Left colon (tissue), 2 donors: ENCODE data around the gene BTBD7. TPM values are rescaled to one million over a fixed set of nuclear protein-coding genes. Genes with fewer than 3 reads are reported as not detected.
A peak's percentile ranks its signal among the peaks of the same experiment; 100 is the strongest.

Experiments used
- ATAC-seq: fragments of 200-7000 bp; cut with Tn5 transposase; one replicate; pipeline ENCODE4 v1.9.1; 2020; ENCODE audit warnings: mild to moderate bottlenecking, moderate library complexity
- DNase-seq, 2 donors: peaks; one replicate each; pipeline ENCODE4 v3.0.0-alpha.2; 2020
- intact Hi-C, 2 donors: fragments of 100-400 bp; cut with DNase I in 1 of 2; cut with micrococcal nuclease in 1 of 2; formaldehyde crosslinking; loops; one replicate each; pipeline versions ENCODE4 v1.11.2 to v1.14.0; 2022; cut with DNase I, micrococcal nuclease
- total RNA-seq, 2 donors: library from RNA; stranded (reverse); fragmentation: NEBNext Ultra II Directional; extraction: Animal tissue kit (Norgen Biotek cat#: 25700); gene quantifications; one replicate each; pipeline ENCODE4 v1.2.1, GENCODE V29; 2021
- donor health status: DM: no; HTN: no; CAD: no.
- donor health status: DM: yes; HTN: yes; CAD: no.

BTBD7 gene
- total RNA-seq, 2 donors from 2014 or later = 37.1 to 41.5 TPM

DNA sequence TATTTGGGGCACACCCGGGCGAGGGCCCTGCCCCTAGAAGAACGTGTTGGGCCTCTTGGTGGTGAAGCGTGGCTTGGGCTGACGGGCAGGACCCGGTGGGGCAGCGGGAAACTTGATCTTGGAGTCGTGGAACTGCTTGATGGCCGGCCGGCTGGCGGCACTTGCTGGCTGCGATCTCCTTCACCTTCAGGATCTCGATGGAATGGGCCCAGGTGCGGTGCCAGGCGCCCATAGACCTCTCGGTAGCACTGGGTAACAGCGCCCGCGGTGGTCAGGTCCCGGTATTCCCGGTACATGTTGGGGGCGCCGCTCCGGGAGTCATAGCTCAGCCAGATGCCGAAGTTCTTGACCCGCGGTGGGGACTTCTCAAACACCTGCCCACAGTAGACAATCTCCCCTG lies 109.3 kb downstream of the BTBD7 start:
- intact Hi-C loops = no loop called here
- ATAC-seq (no peak), DNase-seq (no peak)

DNA sequence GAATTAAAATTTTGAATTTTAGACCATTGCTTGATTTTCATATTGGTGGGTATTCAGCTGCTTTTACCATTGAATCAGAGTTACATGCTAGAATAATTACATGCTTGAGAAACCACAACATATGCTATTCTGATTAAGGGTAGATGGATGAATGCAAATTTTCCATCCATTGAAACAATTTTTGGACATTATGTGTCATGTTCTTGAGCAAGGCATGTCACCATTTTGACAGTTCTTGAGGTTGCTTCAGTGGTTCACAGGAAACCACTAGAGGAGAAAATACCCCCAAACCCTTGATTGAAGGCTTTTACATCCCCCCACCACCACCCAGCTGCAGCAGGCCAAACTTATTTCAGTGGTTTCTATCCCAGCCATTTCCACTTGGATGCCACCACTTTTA lies 112.3 kb downstream of the BTBD7 start:
- intact Hi-C loops = no loop called here
- ATAC-seq = no peak

DNA sequence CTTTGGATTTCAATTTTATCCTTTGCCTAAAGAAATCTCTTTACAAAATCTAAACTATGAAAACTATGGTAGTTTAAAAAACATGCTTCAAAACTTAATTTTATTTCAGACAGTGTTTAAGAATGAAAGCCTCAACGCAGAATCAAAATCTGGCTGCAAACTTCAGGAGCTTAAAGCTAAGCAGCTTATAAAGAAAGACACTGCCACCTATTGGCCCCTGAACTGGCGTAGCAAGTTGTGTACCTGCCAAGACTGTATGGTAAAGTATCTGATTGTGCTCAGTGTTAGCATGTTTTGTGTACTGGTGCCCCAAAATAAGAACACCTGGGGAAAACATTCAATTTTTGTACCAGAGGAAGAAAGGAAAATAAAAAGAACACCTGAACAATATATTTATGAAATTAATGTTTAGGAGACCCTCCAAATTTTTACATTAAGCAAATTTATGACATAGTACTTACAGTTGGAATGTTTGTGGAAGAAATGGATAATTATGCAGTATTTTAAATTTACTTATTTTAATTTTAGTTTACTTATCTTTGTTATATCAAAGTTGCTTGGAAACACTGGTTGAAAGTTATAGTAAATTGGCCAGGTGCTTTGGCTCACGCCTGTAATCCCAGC lies 113.6 kb downstream of the BTBD7 start:
- ATAC-seq (peak; percentile 91), DNase-seq (peak in 1 of 2 donors; percentile 45)
- intact Hi-C loops = no loop called here

More for the DNA sequence above, 112.3 kb downstream of the BTBD7 start:
- DNase-seq = no peak

DNA sequence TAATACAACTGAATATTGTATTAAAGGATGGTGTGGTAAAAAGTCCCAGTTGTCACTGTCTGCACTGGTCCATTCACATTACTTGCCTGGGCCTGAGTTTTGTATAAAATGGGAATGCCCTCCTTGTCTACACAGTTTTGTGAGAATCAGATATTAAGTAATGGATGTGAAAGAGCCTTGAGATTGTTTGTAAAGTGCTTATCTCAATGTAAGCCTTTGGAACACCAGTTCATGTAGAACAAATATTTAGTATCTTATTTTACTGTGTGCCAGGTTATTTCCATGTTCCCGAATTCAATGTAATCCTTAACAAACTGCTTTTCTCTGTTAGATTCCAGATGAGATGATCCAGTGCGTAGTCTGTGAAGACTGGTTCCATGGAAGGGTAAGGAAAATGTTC lies 118.2 kb downstream of the BTBD7 start:
- ATAC-seq (no peak), DNase-seq (no peak)
- intact Hi-C loops = no loop called here

DNA sequence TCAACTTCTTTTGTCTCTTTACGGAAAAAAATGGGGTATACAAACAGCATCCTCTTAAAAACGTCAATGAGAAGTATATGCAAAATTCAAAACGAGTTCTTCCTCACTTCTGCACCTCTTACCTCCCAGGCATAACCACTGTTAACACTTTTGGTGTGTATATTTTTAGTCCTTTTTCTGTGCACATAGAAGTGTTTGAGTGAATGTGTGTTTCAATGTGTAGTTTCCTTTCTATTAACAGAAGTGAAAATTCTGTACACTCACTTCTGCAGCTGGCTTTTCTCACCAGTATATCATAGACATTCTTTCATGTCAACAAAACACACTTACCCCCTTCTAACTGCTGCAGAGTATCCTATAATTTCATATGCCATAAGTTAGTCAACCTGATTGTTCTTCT lies 120.4 kb downstream of the BTBD7 start:
- intact Hi-C loops = no loop called here
- DNase-seq (no peak), ATAC-seq (no peak)

DNA sequence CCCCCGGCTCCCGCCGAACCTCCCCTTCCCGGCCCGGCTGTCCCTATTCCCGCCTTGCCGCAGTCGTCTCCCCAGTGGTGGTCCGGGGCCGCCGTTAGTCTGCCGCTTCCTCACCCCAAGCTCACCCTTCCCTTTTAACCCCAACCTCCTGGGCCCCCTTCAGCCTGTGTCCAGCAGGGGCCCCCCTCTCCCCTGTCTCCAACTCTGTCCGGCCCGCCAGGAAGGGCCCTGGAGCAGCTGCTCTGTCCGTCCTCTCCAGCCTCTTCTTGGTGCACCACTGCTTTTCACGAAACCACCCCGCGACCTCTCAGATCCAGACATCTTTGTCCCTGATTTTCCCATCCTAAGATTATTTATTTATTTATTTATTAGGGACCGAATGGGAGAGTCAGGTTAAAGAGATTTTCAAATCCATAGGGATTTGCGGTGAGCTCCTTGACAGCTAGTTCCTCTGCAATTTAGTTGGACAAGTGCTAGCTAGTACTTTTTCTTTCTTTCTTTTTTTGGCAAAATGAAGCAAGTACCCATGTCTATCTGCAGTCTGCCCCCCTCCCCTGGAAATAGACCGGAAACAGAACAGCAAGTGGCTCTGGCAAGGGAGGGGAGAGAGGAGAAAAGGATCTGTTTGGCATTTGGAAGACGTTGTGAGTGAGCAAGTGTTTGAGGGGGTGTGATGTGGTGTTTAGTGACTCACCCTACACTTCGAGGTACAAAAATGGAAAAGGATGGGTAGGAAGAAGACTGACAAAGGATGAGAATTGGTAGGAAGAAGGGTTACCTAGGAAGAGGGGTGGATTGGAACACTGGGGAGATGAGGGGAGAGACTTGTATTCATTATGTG lies 125.1 kb downstream of the BTBD7 start:
- DNase-seq (peak; percentile 51 to 65), ATAC-seq (peak; percentile 57)
- intact Hi-C loops = no loop called here

DNA sequence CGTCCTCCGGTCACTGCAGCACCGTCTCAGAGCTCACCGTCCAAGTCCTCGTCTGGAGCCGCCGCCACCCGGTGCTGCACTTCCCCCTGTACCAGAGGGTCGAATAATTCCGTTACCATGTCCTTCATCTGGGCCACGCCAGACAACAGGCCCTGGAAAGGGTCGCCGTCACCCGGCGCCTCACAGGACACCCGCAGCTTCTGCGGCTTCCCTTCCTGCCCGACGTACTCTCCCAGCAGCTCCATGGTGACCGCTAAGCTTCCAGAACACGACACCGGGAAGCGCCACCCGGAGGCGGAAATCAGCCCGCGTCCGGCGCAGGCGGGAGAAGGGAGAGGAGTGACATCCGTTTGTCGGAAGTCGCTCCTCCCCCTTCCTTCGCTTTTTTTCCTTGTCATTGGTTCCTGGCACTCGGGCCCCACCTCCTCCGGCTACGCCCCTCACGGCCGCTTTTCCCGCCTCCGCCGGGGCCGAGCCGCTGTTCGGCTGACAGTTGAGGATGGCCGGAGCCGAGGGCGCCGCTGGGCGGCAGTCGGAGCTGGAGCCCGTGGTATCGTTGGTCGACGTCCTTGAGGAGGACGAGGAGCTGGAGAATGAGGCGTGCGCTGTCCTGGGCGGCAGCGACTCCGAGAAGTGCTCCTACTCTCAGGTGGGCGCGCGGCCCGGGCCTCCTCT lies 125.9 kb downstream of the BTBD7 start, which contains the start of the genes GON7 and UBR7:
Gene GON7 (minus strand): TSS at position 273 of the 675 bp plus-strand sequence. CDS start 28 bp downstream, at position 245.
Gene UBR7 (plus strand): TSS at position 464 of the 675 bp plus-strand sequence. CDS start 36 bp downstream, at position 500.
- intact Hi-C loops = no loop called here
- ATAC-seq = peak; percentile 96
- DNase-seq = peak; percentile 93 to 97

DNA sequence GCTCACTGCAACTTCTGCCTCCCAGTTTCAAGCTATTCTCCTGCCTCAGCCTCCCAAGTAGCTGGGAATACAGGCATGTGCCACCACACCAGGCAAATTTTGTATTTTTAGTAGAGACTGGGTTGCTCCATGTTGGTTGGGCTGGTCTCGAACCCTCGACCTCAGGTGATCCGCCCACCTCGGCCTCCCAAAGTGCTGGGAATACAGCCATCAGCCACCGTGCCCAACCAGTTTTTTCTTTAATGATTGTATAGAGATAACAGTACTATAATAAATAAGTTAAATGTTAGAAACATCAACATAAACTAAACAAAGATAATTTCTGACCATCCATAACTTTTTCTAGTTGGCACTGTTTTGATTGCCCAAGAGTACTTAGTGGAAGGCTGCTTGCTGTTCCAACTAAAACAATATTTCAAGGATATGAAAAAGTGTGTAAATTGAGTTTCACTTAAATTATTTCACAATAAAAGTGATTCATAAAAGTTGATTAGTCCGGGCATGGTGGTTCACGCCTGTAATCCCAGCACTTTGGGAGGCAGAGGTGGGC lies 131.6 kb downstream of the BTBD7 start:
- ATAC-seq (no peak), DNase-seq (no peak)
- intact Hi-C loops = no loop called here

DNA sequence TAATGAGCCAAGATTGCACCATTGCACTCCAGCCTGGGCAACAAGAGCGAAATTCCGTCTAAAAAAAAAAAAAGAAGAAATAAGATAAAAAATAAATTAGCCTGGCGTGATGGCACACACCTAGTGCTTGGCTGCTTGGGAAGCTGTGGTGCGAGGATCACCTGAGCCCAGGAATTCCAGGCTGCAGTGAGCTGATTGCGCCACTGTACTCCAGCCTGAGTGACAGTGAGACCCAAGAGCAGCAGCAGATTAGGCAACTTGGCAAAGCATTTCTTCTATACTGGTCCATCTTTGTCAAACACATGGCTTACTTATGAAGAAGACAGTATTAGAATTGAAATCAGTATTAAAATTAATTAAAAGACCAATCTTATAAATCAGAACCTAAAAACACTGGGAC lies 132.3 kb downstream of the BTBD7 start:
- DNase-seq = no peak
- no peak for ATAC-seq
- intact Hi-C loops = no loop called here

DNA sequence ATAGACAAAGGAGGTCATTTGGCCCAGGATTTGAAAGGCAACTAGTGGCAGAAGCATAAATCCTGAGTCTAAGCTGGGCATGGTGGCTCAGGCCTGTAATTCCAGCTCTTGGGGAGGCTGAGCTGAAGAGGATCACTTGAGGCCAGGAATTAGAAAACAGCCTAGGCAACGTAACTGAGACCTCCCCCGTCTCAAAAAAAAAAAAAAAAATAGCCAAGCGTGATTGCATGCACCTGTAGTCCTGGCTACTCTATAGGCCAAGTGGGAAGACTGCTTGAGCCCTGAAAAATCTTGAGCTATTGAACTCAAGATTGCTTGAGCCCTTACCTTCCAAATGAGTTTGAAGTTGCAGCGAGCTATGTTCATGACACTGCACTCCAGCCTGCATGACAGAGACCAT lies 133.8 kb downstream of the BTBD7 start:
- intact Hi-C loops = no loop called here
- ATAC-seq = no peak
- DNase-seq = no peak

DNA sequence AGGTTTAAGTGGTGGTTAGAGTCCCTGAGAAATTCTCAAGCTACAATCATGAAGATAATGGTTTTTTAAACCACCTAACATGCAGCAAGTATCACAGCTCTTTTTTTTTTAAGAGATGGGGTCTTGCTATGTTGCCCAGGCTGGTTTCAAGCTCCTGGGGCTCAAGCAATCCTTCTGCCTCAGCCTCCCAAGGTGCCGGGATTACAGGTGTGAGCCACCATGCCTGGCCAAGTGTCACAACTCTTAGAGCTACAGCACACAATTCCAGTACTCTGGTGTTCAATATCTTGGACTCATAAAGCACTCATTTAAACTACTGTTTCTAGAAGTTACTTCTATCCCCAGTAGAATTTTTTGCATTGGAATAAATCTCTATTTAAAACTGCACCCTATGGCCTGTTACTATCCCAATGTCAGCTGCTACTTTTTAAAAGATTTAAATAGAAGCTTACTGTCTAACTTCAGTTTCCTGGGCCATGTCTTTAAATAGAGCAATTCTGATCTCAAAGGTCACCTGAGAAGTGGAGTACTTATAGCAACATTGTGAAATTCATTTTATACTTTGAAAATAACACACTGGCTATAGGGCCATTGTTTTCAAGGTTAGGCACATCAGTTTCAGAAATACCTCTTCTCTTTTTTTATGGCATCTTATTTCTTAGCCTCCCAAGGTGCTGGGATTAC lies 137.4 kb downstream of the BTBD7 start:
- intact Hi-C loops = no loop called here
- ATAC-seq = peak; percentile 94

More for the DNA sequence above, 137.4 kb downstream of the BTBD7 start:
- no peak for DNase-seq

Other genes starting within 250 kb of the BTBD7 start
- gene ITPK1, start 217.1 kb downstream of the BTBD7 start, total RNA-seq = 100 to 1,000 TPM; 138 to 142 TPM
- 10 to 100 TPM; 17.8 to 20.0 TPM for gene MOAP1, start 148.1 kb downstream of the BTBD7 start, total RNA-seq
- 10 to 100 TPM; 30.0 to 32.0 TPM for gene LYSET, start 147.7 kb downstream of the BTBD7 start, total RNA-seq
- gene GON7, start 126.0 kb downstream of the BTBD7 start, total RNA-seq = 10 to 100 TPM; 17.8 to 21.3 TPM
- gene UBR7, start 125.8 kb downstream of the BTBD7 start, total RNA-seq = 10 to 100 TPM; 22.9 to 24.0 TPM
- gene COX8C, start 14.1 kb upstream of the BTBD7 start, total RNA-seq = not detected
- under 1 TPM; 0.08 to 0.09 TPM for gene UNC79, start 97.9 kb upstream of the BTBD7 start, total RNA-seq